SIG-M5 (cell line): ENCODE data around the gene RAP1GAP2.
A peak's percentile ranks its signal among the peaks of the same experiment; 100 is the strongest.
"Not testable (repeated sequence)": the region's sequence is repeated elsewhere in the genome, so short reads cannot be mapped to it uniquely, and the experiment has no call there.

Source experiments
- DNase-seq: peaks from one replicate; lab custom pipeline; 2025; lab: John Stamatoyannopoulos, UW

RAP1GAP2 gene

GRCh38 chr17:2796164-2797125 lies at the start of gene RAP1GAP2:
Gene RAP1GAP2, plus strand, starts transcription at chr17:2796438. Its CDS starts 90 bp downstream, at chr17:2796528.
- peak; percentile 54 for DNase-seq

- no peak for DNase-seq
Measured at GRCh38 chr17:2749058-2749783, 47.0 kb upstream of the RAP1GAP2 start, which contains the start of gene CCDC92B. Gene CCDC92B, minus strand, starts transcription at chr17:2749652. Its CDS starts 14,507 bp downstream, at chr17:2735145.

GRCh38 chr17:2749784-2750181 lies 46.5 kb upstream of the RAP1GAP2 start:
- no peak for DNase-seq

- DNase-seq = no peak
Measured at GRCh38 chr17:2750721-2751120, 45.5 kb upstream of the RAP1GAP2 start.

GRCh38 chr17:2751491-2751890 lies 44.7 kb upstream of the RAP1GAP2 start:
- no peak for DNase-seq

- DNase-seq = no peak
Measured at GRCh38 chr17:2755891-2756724, 40.1 kb upstream of the RAP1GAP2 start.

- DNase-seq = no peak
Measured at GRCh38 chr17:2758870-2759269, 37.4 kb upstream of the RAP1GAP2 start.

GRCh38 chr17:2770129-2770528 lies 26.1 kb upstream of the RAP1GAP2 start:
- no peak for DNase-seq

- no peak for DNase-seq
Measured at GRCh38 chr17:2775206-2775605, 21.0 kb upstream of the RAP1GAP2 start.

- no peak for DNase-seq
Measured at GRCh38 chr17:2776589-2777241, 19.5 kb upstream of the RAP1GAP2 start.

GRCh38 chr17:2777242-2777867 lies 18.9 kb upstream of the RAP1GAP2 start:
- no peak for DNase-seq

- no peak for DNase-seq
Measured at GRCh38 chr17:2778489-2778888, 17.7 kb upstream of the RAP1GAP2 start.

GRCh38 chr17:2779545-2779944 lies 16.7 kb upstream of the RAP1GAP2 start:
- DNase-seq = no peak

GRCh38 chr17:2780256-2780655 lies 16.0 kb upstream of the RAP1GAP2 start:
- DNase-seq = no peak

GRCh38 chr17:2780931-2781454 lies 15.2 kb upstream of the RAP1GAP2 start:
- DNase-seq = no peak

GRCh38 chr17:2781598-2781997 lies 14.6 kb upstream of the RAP1GAP2 start:
- DNase-seq = not testable (repeated sequence)

GRCh38 chr17:2782055-2782454 lies 14.2 kb upstream of the RAP1GAP2 start:
- DNase-seq = no peak

GRCh38 chr17:2783310-2784030 lies 12.8 kb upstream of the RAP1GAP2 start:
- no peak for DNase-seq

GRCh38 chr17:2784864-2785263 lies 11.4 kb upstream of the RAP1GAP2 start:
- DNase-seq = no peak

- not testable (repeated sequence) for DNase-seq
Measured at GRCh38 chr17:2785376-2785775, 10.9 kb upstream of the RAP1GAP2 start.
